Measurements from ENCODE around the gene GRPEL2.

- TF ChIP-seq CTCF (IDR thresholded peaks at IDR 0.05; ENCODE audit: low read depth, low read length), result no peak
- no peak for TF ChIP-seq MAX (IDR thresholded peaks at IDR 0.05; ENCODE audit: low read depth, low read length)
- no peak for TF ChIP-seq MYC (IDR thresholded peaks at IDR 0.05; ENCODE audit: low read depth, low read length)
- TF ChIP-seq POLR2A (IDR thresholded peaks at IDR 0.05; ENCODE audit: extremely low read depth, insufficient read length), result no peak
These were observed 558 bp downstream of the GRPEL2 start for GRCh38 chr5:149345892-149346222.

Measured in NB4 (cell line).